GM19372 (cell line): Measurements from ENCODE around the gene SYP.

ENCODE experiments used
- ATAC-seq: cut with Tn5 transposase; IDR thresholded peaks from one replicate; pipeline ENCODE4 v1.9.1; 2021; ENCODE audit warnings: mild to moderate bottlenecking, low read depth, moderate library complexity; ENCODE audit not compliant: unreplicated experiment

SYP gene

GRCh38 chrX:49225858-49226257, 25.9 kb upstream of the SYP start:
- no peak for ATAC-seq

DNA sequence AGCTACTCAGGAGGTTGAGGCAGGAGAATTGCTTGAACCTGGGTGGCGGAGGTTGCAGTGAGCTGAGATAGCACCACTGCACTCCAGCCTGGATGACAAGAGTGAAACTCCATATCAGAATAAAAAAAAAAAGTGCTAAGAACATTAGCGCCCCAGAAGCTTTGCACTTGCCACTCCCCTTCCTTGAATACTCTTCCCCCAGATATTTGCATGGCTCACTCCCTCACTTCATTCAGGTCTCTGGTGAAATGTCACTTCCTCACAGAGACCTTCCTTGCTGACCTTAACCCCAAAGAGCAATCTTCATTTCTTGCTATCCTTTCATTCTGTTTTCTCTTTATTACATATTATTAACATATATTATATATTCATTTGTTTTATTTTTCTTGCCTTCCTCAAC, 21.9 kb upstream of the SYP start:
- no peak for ATAC-seq

DNA sequence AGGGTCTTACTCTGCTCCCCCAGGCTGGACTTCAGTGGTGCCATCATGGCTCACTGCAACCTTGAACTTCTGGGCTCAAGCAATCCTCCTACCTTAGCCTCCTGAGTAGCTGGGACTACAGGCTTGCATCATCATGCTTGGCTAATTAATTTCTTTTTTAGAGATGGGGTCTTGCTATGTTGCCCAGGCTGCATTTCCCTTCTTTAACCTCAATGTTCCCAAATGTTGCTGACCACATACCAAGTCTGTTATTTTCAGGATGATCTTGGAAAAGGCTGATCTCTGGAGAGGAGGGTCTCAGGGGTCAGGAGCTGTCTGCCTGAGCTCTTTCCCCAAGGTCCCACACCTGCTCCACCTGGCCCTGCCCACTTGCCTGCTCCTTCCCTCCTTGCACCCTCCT, 20.1 kb upstream of the SYP start:
- no peak for ATAC-seq

GRCh38 chrX:49214996-49215526, 15.1 kb upstream of the SYP start:
- no peak for ATAC-seq

- no peak for ATAC-seq
These were observed 14.4 kb upstream of the SYP start for GRCh38 chrX:49214416-49214815.

- no peak for ATAC-seq
These were observed 12.9 kb upstream of the SYP start for GRCh38 chrX:49212861-49213260.

- ATAC-seq: no peak
These were observed 12.2 kb upstream of the SYP start for GRCh38 chrX:49212209-49212608.

DNA sequence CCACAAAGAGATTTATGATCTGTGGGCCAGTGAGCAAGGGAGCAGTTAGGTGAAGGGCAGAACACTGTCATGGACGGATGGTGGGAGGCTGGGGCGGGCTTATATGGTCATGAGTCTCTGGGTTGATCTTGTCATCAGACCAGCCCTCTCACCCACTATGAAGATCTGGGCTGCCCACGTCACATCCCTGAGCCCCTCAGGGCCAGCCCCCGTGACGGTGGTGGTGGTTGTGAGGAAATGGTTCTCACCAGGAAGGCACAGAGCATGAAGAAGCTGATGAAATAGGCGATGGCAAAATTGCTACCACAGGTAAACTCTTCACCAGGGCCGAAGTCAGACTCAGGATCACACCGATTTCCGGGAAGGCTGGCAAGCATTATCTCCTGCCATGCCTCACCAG, 11.1 kb upstream of the SYP start:
- ATAC-seq: no peak

DNA sequence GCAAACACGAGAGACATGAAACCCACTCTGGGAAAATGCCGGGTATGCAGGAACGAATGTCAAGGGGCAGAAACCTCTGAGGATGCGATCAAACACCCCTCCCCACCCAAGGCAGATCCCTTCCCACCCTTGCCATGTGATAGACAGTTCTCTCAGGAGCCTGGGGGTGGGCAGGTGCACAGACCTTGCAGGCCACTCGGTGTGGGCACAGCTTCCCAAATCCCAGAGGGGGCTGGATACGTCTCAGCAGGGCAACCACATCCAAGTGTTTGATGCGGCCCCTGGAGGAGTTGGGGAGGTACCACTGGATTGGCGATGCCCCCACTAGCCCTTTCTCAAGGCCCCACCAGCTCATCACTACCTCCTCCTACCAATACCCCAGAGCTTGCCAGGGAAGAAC, 10.4 kb upstream of the SYP start:
- no peak for ATAC-seq

GRCh38 chrX:49209434-49210251, 9.7 kb upstream of the SYP start:
- ATAC-seq: no peak

DNA sequence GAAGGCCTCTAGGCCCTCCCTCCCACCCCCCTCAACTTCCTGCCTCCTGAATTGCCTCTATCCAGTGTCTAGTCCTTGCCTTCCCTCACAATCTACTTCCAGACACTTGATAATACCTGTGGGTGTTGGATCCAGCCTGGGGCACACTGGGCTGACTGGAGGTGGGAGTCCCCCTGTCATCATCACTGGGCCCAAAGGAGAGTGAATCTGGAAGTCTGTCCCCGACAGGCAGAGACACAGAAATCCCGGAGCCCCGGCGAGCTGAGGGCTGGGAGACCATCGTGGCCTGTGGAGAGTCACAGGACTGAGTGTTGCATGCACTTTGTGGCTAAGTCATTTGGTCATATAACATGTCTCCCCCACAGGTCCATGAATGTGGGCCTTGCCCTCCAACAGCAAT, 8.4 kb upstream of the SYP start:
- no peak for ATAC-seq

- no peak for ATAC-seq
These were observed 6.5 kb upstream of the SYP start for GRCh38 chrX:49206543-49206942.

DNA sequence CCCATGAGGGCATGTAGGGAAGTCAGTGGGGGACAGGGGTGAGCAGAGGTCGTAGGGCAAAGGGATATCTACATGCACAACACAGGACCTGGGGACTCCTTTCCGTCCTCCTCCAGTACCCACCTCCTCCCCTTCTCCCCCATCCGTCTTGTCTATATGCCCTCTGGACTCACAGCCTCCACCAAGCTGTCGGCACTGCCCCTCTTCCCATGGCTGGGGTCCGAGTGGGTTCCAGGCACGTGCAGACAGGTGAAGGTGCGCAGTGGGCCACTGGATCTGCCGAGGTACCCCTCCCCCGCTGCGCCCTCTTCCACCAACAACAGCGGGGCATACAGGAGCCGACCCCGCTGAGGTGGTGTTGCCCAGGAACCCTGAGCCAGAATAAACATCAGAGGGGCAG, 5.5 kb upstream of the SYP start:
- no peak for ATAC-seq

DNA sequence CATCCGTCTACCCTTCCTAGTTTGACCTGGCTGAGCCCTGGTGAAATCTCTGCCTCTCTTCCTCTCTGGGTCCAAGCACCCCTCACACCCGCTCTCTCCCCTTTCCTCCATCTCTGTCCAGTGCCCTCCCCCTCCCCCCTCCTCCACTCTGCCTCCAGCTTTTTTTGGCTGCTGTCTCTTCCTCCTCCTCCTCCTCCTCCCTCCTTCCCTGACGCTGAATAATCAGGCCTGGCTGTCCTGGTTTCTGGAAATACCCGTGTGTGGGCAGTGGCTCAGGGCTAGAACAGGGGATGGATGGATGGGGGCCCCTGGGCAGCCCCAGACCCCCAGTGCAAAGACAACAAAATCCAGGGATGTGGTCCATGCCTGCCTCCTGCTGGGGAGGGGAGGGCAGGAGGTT, 4.7 kb upstream of the SYP start:
- no peak for ATAC-seq

GRCh38 chrX:49204017-49204416, 4.0 kb upstream of the SYP start:
- ATAC-seq: no peak

GRCh38 chrX:49203536-49203935, 3.5 kb upstream of the SYP start:
- no peak for ATAC-seq

- ATAC-seq: no peak
These were observed 2.0 kb upstream of the SYP start for GRCh38 chrX:49202022-49202421.

- ATAC-seq: no peak
These were observed 738 bp downstream of the SYP start for GRCh38 chrX:49199315-49199595.

DNA sequence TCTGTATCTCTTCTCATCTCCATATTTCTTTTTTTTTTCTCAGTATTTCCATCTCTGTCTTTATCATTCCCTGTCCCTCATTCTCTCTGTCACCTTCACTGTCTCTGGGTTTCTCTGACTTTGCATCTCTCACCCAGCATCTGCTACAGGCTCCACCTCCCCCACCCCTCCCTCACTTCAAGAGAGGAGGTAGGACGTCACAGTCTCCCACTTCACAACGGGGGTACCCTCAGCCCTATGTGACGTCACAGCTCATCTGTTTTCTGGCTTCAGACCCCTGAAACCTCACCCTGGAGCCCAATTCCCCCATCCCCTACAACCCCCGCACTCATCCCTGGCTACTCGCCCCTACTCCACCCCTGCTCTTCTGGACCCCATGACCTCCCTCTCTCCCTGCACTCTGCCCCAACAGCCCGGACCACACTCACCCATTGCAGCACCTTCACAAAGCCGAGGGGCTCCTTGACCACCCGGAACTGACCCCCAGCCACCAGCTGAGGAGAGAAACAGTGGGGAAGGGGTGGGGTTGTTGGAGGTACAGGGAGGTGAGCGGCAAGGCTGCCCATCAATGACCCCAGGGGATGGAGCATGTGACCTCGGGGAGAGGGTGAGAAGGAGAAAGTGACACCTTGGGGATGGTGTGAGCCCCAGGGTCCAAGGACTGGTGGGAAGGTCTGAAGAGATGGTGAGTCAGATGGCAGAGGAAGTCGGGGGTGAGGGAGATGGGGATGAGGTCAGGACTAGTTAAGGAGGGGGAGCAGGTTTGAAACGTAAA, 1.3 kb downstream of the SYP start:
- no peak for ATAC-seq

- ATAC-seq: no peak
These were observed 2.4 kb downstream of the SYP start for GRCh38 chrX:49197543-49198087.

DNA sequence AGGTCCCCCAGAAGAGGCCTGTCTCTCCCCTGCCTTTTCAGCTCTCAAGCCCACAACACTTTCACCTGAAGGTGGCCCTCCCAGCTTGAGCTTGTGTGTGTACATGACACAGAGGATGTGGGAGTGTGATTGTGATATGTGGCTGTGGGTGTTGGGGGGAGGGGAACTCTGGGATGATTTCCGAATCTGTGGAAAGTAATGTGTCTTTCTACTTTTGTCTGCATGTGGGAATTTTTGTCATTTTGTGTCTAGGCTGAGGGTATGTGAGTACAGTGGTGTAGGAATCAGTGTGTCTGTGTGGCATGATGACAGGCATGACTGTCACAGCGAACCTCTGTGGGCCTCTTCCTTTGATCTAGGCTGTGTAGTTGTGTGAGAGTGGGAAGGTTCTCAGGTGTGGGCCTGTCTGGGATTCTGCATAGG, 6.4 kb downstream of the SYP start:
- ATAC-seq: no peak
